GM12878 (cell line): Measurements from ENCODE around the gene DRD1. TPM values are rescaled to one million over a fixed set of nuclear protein-coding genes. Genes with fewer than 3 reads are reported as not detected.

Experiments used
- ATAC-seq: fragments of 200-7000 bp; cut with Tn5 transposase; 3 replicates; pipeline ENCODE4 v1.9.1; 2020; ENCODE audit warnings: mild to moderate bottlenecking, moderate library complexity
- BruUV-seq: library from RNA; stranded (reverse); fragments of 400-500 nt; replicated peaks from 2 replicates; lab custom pipeline; 2021; lab: Mats Ljungman, UMichigan
- CTCF ChIA-PET: fragments of 300-600 bp; sonication (Branson Sonifier 250); formaldehyde crosslinking; extraction: SDS; loops from one replicate; lab custom pipeline; 2021; ENCODE audit warnings: inconsistent platforms; lab: Yijun Ruan, JAX
- POLR2A ChIA-PET: fragments of 350-600 bp; formaldehyde crosslinking; extraction: SDS; loops from one replicate; lab custom pipeline; 2021; ENCODE audit warnings: inconsistent platforms; lab: Charles Lee
- RAD21 ChIA-PET: fragments of 300-600 bp; sonication (Branson Sonifier 250); formaldehyde crosslinking; loops from one replicate; lab custom pipeline; 2023; ENCODE audit warnings: antibody characterized with exemption; ENCODE audit not compliant: unreplicated experiment; lab: Charles Lee
- SMC1A ChIA-PET: fragments of 300-600 bp; sonication (Branson Sonifier 250); formaldehyde crosslinking; loops from one replicate; lab custom pipeline; 2023; ENCODE audit not compliant: unreplicated experiment, uncharacterized antibody; lab: Charles Lee
- DNase-seq: peaks from one replicate; pipeline ENCODE4 v3.0.0-alpha.2; 2011; ENCODE audit warnings: low read depth, low spot score
- FAIRE-seq: peaks from 3 replicates; lab custom pipeline; 2011; peaks lifted over from hg19 to GRCh38; lab: Jason Lieb, UNC
- H2AFZ ChIP-seq: 2 replicates; pipeline ENCODE4 v1.6.0; 2011; ENCODE audit warnings: low read depth, low read length, control low read depth; ENCODE audit not compliant: control insufficient read depth
- H3K27ac ChIP-seq: 2 replicates; pipeline ENCODE4 v1.5.1; 2011; ENCODE audit warnings: control low read depth; ENCODE audit not compliant: control insufficient read depth, insufficient read depth
- H3K27me3 ChIP-seq, 2 experiments: replicated peaks in 1 of 2; 2 replicates each; pipeline versions ENCODE4 v1.6.0 to v1.6.1; 2011; ENCODE audit warnings: low read length in 1 of 2; ENCODE audit not compliant: control insufficient read depth in 2 of 2, insufficient read depth in 2 of 2
- H3K36me3 ChIP-seq, 2 experiments: 2 replicates each; pipeline ENCODE4 v1.5.1; 2011; ENCODE audit warnings: low read length in 1 of 2; ENCODE audit not compliant: control insufficient read depth in 2 of 2, insufficient read depth in 2 of 2
- H3K4me1 ChIP-seq: 2 replicates; pipeline ENCODE4 v1.6.1; 2011; ENCODE audit warnings: mild to moderate bottlenecking, low read length, moderate library complexity, mixed read lengths; ENCODE audit not compliant: control insufficient read depth, insufficient read depth
- H3K4me2 ChIP-seq: 2 replicates; pipeline ENCODE4 v1.6.0; 2011; ENCODE audit warnings: control low read depth; ENCODE audit not compliant: control insufficient read depth, insufficient read depth
- H3K4me3 ChIP-seq: fragments of 200-600 bp; sonication (generic); 2 replicates; pipeline ENCODE4 v1.5.1; 2016
- H3K79me2 ChIP-seq: 2 replicates; pipeline ENCODE4 v1.6.0; 2011; ENCODE audit warnings: low read length; ENCODE audit not compliant: control insufficient read depth, insufficient read depth
- H3K9ac ChIP-seq: 2 replicates; pipeline ENCODE4 v1.8.0; 2011; ENCODE audit warnings: low read length, control low read depth, mixed read lengths; ENCODE audit not compliant: control insufficient read depth, insufficient read depth
- H3K9me3 ChIP-seq: replicated peaks from 3 replicates; pipeline ENCODE4 v1.5.1; 2011; ENCODE audit warnings: mild to moderate bottlenecking, low read length; ENCODE audit not compliant: control insufficient read depth, insufficient read depth
- H4K20me1 ChIP-seq: 2 replicates; pipeline ENCODE4 v1.6.0; 2011; ENCODE audit not compliant: control insufficient read depth, insufficient read depth
- BMI1 ChIP-seq: fragments of 450-650 bp; IDR thresholded peaks from 2 replicates; pipeline ENCODE4 v1.6.1; 2016; ENCODE audit warnings: mild to moderate bottlenecking, moderate library complexity, borderline replicate concordance
- CREB1 ChIP-seq: IDR thresholded peaks from 2 replicates; pipeline ENCODE4 v1.6.1; 2012; ENCODE audit warnings: low read depth, mild to moderate bottlenecking, inconsistent platforms
- DPF2 ChIP-seq: fragments of 450-650 bp; IDR thresholded peaks from 2 replicates; pipeline ENCODE4 v1.6.1; 2017; ENCODE audit warnings: mild to moderate bottlenecking
- EP300 ChIP-seq, 2 experiments: fragments of 150-350 bp in 1 of 2; IDR thresholded peaks; 2 replicates each; pipeline ENCODE4 v1.6.1; 2011 to 2012; ENCODE audit warnings: low read depth in 2 of 2, low read length in 2 of 2, borderline replicate concordance in 1 of 2, improper control_type of control experiment in 1 of 2, inconsistent platforms in 1 of 2; ENCODE audit not compliant: control insufficient read depth in 1 of 2
- HDAC2 ChIP-seq: fragments of 200-600 bp; sonication (generic); IDR thresholded peaks from 2 replicates; pipeline ENCODE4 v1.6.1; 2017
- IKZF1 ChIP-seq: fragments of 450-650 bp; conservative IDR thresholded peaks from 2 replicates; pipeline ENCODE4 v1.6.1; 2017; ENCODE audit warnings: antibody characterized with exemption, mild to moderate bottlenecking
- MEF2A ChIP-seq: IDR thresholded peaks from 2 replicates; pipeline ENCODE4 v1.6.1; 2011; ENCODE audit warnings: low read depth, mild to moderate bottlenecking, low read length, moderate library complexity; ENCODE audit not compliant: insufficient read depth
- RB1 ChIP-seq: fragments of 450-650 bp; formaldehyde crosslinking; IDR thresholded peaks from 2 replicates; pipeline ENCODE4 v1.6.1; 2017; ENCODE audit warnings: mild to moderate bottlenecking, borderline replicate concordance
- SREBF1 ChIP-seq: IDR thresholded peaks from 2 replicates; pipeline ENCODE4 v1.6.1; 2012; ENCODE audit warnings: mild to moderate bottlenecking, low read length
- SRF ChIP-seq, 2 experiments: IDR thresholded peaks; 2 replicates each; pipeline ENCODE4 v1.6.1; 2011; ENCODE audit warnings: low read depth in 2 of 2, low read length in 2 of 2, mild to moderate bottlenecking in 1 of 2, moderate library complexity in 1 of 2
- YBX1 ChIP-seq: fragments of 450-650 bp; IDR thresholded peaks from 2 replicates; pipeline ENCODE4 v1.6.1; 2016; ENCODE audit warnings: antibody characterized with exemption
- ZNF24 ChIP-seq: fragments of 450-650 bp; IDR thresholded peaks from 2 replicates; pipeline ENCODE4 v1.6.1; 2017; ENCODE audit warnings: antibody characterized with exemption, mild to moderate bottlenecking
- in situ Hi-C: fragments of 300-500 bp; cut with MboI; formaldehyde crosslinking; loops from 9 replicates; pipeline ENCODE4 v1.14.3; 2018; ENCODE audit warnings: mixed read lengths
- intact Hi-C: fragments of 100-400 bp; cut with micrococcal nuclease; formaldehyde crosslinking; loops from one replicate; pipeline ENCODE4 v1.14.2; 2022; ENCODE audit not compliant: unreplicated experiment
- polyA plus RNA-seq, 11 experiments: library from polyadenylated mRNA; depleted of rRNA in 4 of 11; unstranded in 6 of 11; stranded (reverse) in 5 of 11; fragments of >200 nt; fragmentation: Nextera tagmentation in 4 of 11; fragmentation: Illumina TruSeq in 1 of 11; extraction: Ambion mirVana in 4 of 11; extraction: Trizol in 1 of 11; gene quantifications; 1 replicate in 1 of 11; 2 replicates in 10 of 11; pipeline versions ENCODE4 v1.2.1 to v1.2.3, GENCODE V29; 2011 to 2016; ENCODE audit warnings: inconsistent platforms in 2 of 11, missing spikeins in 2 of 11, low read depth in 1 of 11
- total RNA-seq, 4 experiments: library from RNA; depleted of rRNA in 3 of 4; stranded (reverse); fragments of >200 nt in 3 of 4; fragmentation: Illumina TruSeq in 1 of 4; extraction: Trizol in 1 of 4; gene quantifications; 2 replicates each; pipeline versions ENCODE4 v1.2.1 to v1.2.3, GENCODE V29; 2013 to 2021
- TF ChIP-seq, protein P1 (sequence below): IDR thresholded peaks from 2 replicates; pipeline ENCODE4 v1.6.1; 2011; ENCODE audit warnings: borderline replicate concordance, low read depth, mild to moderate bottlenecking, moderate library complexity, mixed read lengths, low read length; ENCODE audit not compliant: insufficient read depth; ENCODE audit errors: extremely low read length

The DRD1 gene
- total and polyA plus RNA-seq, 10 of the 15 experiments (the other 5 are each of a cell fraction or from before 2014, with no cell fraction given) = not detected

GRCh38 chr5:175420383-175420782, 23.6 kb downstream of the DRD1 start:
- H3K36me3 ChIP-seq = no peaks in the 10 kb centered on the region
- ATAC-seq (no peak), FAIRE-seq (no peak), DNase-seq (no peak)
- BruUV-seq = no TSS peak
- H3K4me3 ChIP-seq = no peak overlapping the region
- no peaks in the 10 kb centered on the region for H3K4me1 ChIP-seq
- H3K27ac ChIP-seq = no peak overlapping the region
- no peak overlapping the region for H3K4me2 ChIP-seq
- H4K20me1 ChIP-seq = no peaks in the 10 kb centered on the region
- TF ChIP-seq HDAC2 (no peak), SREBF1 (no peak), YBX1 (no peak), CREB1 (no peak), IKZF1 (no peak), BMI1 (no peak), RB1 (no peak), MEF2A (no peak), EP300 (IDR thresholded peaks at IDR 0.05; ENCODE audit: borderline replicate concordance in 1 of 2, control insufficient read depth in 1 of 2, low read depth in 2 of 2, low read length in 2 of 2) (no peak), DPF2 (no peak), ZNF24 (no peak), SRF (IDR thresholded peaks at IDR 0.05; ENCODE audit: low read depth in 2 of 2, low read length in 2 of 2) (no peak)
- TF ChIP-seq, protein P1, sequence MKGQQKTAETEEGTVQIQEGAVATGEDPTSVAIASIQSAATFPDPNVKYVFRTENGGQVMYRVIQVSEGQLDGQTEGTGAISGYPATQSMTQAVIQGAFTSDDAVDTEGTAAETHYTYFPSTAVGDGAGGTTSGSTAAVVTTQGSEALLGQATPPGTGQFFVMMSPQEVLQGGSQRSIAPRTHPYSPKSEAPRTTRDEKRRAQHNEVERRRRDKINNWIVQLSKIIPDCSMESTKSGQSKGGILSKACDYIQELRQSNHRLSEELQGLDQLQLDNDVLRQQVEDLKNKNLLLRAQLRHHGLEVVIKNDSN = no peak
- CTCF ChIA-PET = no interaction called here
- in situ Hi-C loops = no loop called here
- intact Hi-C loops = no loop called here
- H3K79me2 ChIP-seq = no peaks in the 10 kb centered on the region
- SMC1A ChIA-PET = no interaction called here
- H3K9me3 ChIP-seq = no peaks in the 10 kb centered on the region
- H3K27me3 ChIP-seq = no peaks in the 10 kb centered on the region; a peak in 1 of 4 replicates
- RAD21 ChIA-PET = no interaction called here
- POLR2A ChIA-PET = no interaction called here
- no peak overlapping the region for H2AFZ ChIP-seq
- H3K9ac ChIP-seq = no peak overlapping the region
